T1000 (cell line): Measurements from ENCODE around the gene MAP3K6.
"Not testable (repeated sequence)": the region's sequence is repeated elsewhere in the genome, so short reads cannot be mapped to it uniquely, and the experiment has no call there.

Experiments
- DNase-seq: peaks from one replicate; lab custom pipeline; 2025; ENCODE audit warnings: mixed read lengths; lab: John Stamatoyannopoulos, UW

MAP3K6 gene, protein sequence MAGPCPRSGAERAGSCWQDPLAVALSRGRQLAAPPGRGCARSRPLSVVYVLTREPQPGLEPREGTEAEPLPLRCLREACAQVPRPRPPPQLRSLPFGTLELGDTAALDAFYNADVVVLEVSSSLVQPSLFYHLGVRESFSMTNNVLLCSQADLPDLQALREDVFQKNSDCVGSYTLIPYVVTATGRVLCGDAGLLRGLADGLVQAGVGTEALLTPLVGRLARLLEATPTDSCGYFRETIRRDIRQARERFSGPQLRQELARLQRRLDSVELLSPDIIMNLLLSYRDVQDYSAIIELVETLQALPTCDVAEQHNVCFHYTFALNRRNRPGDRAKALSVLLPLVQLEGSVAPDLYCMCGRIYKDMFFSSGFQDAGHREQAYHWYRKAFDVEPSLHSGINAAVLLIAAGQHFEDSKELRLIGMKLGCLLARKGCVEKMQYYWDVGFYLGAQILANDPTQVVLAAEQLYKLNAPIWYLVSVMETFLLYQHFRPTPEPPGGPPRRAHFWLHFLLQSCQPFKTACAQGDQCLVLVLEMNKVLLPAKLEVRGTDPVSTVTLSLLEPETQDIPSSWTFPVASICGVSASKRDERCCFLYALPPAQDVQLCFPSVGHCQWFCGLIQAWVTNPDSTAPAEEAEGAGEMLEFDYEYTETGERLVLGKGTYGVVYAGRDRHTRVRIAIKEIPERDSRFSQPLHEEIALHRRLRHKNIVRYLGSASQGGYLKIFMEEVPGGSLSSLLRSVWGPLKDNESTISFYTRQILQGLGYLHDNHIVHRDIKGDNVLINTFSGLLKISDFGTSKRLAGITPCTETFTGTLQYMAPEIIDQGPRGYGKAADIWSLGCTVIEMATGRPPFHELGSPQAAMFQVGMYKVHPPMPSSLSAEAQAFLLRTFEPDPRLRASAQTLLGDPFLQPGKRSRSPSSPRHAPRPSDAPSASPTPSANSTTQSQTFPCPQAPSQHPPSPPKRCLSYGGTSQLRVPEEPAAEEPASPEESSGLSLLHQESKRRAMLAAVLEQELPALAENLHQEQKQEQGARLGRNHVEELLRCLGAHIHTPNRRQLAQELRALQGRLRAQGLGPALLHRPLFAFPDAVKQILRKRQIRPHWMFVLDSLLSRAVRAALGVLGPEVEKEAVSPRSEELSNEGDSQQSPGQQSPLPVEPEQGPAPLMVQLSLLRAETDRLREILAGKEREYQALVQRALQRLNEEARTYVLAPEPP (N-terminal part only)

GRCh38 chr1:27366411-27367159 lies at the start of gene MAP3K6:
TSS of gene MAP3K6 (minus strand) at chr1:27366961. CDS start at chr1:27366597, 364 bp downstream.
- DNase-seq, result peak; percentile 73

GRCh38 chr1:27414091-27414490 lies 47.3 kb upstream of the MAP3K6 start:
- DNase-seq, result no peak

DNA sequence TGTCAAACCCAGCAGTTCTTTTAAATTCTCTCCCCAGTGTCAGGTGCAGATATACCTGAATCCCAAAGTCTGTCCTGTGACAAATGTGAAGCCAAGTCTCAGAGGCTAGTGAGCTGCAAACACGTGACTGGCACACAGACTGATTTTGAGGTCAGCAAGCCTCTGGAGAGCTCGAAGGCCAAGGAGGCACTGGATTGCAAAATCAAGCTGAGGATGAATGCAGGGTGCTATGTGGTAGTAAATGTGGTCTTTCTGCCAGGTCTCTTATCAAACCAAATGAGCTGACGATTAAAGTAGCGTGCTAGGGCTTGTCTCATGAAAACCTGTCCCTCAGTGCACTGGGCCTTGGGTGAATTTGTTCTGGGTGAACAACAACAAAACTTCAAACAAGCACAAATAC lies 46.2 kb upstream of the MAP3K6 start:
- no peak for DNase-seq

GRCh38 chr1:27412502-27412901 lies 45.7 kb upstream of the MAP3K6 start:
- DNase-seq, result no peak

GRCh38 chr1:27410709-27411108 lies 43.9 kb upstream of the MAP3K6 start:
- DNase-seq, result no peak

DNA sequence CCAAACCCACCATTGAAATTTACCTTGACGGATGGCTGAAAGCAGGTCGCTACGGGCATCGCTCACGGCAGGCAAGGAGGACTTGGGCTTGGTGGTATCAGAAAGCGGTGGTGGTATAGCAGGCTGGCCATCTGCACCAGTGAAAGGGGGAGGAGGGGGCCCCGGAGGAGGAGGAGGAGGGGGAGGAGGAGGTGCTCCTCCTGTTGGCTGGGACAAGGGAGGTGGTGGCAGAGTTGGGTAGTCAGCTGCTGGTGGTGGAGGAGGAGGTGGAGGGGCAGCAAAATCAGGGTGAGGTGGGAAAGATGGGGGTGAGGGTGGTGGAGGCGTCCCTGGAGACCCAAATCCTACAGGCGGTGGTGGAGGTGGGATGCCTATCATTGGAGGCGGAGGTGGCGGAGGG lies 42.9 kb upstream of the MAP3K6 start:
- no peak for DNase-seq

GRCh38 chr1:27408151-27408550 lies 41.4 kb upstream of the MAP3K6 start:
- no peak for DNase-seq

DNA sequence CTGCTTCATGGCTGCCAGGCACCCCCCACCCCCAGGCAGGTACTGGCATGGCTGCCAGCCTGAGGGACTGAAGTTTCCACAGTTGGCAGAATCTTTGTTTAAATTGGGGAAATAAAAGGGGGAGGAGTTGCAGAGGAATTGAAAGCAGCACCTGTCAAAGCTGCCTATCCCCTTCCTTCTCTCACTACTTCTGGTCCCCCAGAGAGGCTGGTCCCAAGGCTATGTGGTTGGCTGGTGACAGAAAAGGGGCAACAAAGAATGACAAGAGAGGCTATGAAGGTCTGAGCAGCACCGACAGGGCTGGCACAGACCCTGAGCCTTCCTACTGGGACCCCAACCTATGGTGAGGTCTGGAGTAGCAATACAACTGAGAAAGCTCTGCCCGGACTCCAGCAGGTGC lies 40.0 kb upstream of the MAP3K6 start:
- DNase-seq, result not testable (repeated sequence)

- DNase-seq, result no peak
Observed at GRCh38 chr1:27406362-27406680, 39.6 kb upstream of the MAP3K6 start.

DNA sequence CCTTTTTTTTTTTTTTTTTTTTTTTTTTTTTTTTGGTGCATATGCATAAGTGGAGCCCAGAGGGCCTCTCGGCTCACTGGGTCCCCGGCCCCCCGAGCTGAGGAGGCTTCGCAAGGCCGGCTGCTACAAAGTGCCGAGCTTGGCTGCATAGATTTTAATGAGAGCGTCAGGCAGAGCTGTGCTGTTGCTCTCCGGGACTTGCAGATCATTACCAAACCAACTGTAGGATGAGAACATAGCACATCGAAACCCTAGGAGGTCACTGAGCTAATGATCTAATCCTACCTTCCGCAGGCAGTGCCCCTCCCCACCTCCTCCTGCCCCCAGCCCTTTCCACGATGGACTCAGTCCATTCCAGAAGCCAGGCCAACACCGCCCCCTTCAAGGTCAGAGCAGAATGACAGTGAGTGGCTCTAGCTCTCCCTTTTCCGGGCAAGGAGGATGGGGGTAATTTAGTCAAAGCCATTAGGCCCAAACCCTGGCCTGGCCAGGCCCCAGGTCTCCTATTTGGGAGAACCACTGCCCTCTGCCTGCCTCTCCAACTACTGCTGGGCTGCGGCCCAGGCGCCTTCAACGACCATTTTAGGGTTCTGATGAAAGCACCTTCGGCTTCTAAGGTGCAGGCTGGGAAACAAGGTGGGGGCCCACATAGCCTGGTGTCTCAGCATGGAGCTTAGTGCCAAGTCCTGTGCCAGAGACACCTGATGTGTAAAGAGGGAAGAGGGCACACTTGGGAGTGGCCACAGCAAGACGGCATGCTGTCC lies 39.0 kb upstream of the MAP3K6 start:
- not testable (repeated sequence) for DNase-seq

- no peak for DNase-seq
Observed at GRCh38 chr1:27405074-27405473, 38.3 kb upstream of the MAP3K6 start.

- no peak for DNase-seq
Observed at GRCh38 chr1:27403931-27404330, 37.2 kb upstream of the MAP3K6 start.

DNA sequence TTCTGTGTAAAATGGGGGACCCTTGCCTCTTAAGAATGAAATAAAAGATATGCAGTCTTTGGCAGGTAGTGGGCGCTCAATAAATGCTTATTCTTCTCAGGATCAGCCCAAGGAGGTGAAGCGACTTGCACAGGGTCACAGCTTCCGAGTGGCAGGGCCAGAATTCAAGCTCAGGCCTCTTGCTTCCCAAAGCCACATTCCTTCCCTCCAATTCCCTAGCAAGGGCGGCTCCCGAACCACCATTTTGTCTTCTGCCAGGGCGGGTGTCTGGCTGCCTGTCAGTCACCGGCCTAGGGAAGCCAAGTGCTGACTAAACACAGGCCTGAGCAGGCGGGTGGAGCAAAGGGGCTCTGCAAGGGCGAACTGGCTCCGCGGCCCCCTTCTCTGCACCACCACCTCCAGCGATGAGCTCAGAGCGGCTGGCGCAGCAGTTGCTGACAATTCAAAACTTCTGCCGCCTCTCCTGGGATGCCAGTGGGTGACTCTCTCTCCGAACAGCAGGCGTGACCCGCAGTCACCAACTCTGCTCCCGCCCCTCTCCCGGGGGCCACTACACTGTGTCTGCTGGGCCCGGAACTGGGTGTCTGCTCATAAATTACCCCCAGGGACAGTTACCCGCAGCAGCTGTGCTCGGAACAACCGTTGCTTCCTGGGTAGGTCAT lies 36.4 kb upstream of the MAP3K6 start:
- DNase-seq, result peak; percentile 26

DNA sequence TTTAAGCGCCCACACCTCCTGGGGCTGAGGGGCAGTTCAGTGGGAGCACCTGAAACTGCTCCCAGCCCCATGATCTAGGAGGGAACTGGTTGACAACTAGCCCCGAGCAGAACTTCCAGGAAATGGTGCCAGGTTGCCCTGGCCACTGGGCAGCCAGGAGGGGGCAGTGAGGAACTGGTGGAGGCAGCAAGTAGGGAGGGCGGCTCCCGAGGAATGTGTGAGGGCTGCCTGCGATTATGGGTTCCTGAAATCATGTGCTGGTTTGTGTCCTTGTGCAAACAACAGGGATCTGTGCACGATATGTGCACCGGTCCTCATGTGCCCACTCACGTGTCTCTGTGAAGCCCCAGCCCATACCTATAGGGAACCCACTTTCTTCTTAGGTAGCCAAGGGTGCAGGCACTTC lies 35.6 kb upstream of the MAP3K6 start:
- DNase-seq, result peak; percentile 9

DNA sequence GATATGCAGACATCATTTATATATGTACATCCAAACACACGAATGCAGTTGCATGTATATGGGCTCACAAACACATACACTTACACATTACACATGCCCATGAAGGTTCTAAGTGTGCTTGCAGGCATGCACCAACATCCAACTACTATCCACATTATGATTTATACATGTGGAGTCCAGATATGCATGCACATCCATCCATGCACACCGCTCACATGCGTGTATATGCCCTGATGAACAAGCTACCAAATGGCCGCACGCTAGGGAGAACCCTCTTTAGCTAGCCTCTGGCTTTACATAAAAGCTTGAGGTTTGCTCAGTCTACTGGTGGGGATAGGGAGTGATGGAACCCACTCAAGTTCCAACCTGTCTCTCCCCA lies 34.2 kb upstream of the MAP3K6 start:
- DNase-seq, result no peak

GRCh38 chr1:27400082-27400962 lies 33.6 kb upstream of the MAP3K6 start:
- no peak for DNase-seq

DNA sequence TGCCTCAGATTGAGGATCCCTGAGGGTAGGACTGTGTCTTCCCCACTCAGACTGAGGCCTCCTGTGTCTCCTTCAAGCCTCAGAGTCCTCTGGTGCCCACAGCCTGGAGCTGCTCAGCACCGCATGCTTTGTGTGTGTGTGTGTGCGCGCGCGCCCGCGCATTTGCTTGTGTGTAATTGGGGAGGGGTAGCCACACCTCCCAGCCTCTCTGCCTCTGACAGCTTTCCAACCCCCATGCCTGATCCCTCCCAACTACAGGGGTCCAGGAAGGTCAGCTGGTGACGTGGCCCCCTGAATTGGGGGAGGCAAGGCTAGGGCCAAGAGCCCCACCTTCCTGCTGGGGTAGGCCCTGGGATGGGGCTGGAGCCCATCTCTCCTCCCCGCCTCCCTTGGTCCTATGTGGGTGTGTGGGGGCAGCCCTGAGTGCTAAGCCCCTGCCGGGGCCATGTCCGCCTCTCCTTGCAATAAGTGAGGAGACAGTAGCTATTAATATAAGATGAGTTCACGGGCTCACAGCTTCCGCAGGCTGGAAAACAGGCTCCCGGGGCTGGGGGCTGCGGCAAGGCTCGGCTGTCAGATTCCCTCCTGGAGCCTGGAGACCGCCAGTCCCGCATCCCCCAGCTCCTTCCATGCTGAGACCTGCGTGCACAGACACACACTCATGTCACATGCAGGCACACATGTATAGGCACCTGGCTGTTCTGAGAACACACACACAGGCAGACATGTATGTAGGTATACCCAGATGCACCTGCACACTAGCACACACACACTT lies 32.7 kb upstream of the MAP3K6 start:
- no peak for DNase-seq

DNA sequence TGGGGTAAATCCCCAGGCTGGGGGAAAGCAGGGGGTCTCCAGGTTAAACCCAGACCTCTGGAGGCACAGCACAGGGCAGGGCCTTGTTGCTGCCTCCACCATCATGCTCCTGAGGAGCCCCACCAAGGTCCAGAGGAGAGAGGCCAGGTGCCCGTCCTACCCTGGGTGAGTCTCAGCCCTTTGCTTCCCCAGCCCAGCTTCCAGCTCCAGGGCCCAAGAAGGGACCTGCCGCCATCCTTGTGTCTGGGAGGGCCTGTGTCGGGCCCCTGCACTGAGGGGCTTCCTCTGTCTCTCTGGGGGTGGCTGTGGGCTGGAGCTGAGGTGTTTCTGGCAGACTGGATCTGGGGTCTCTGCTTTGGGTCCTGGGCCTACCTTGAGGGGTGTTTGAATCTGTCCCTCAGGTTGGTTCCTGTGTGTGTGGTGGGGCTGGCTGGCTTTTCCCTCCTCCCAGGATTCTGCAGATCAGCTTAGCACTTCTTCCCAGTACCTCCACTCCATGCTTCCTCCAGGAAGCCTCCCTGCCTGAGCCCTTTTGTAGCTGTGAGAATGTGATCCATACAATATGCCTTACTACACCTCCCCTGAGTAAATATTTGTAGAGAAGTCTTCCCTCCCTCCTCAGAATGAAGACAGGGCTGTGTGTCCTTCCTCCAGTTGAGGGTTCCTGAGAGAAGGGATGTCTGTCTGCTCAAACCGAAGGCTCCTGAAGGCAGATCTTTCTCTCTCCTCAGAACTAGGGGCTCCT lies 31.8 kb upstream of the MAP3K6 start:
- DNase-seq, result no peak
